K562 (cell line): Measurements from ENCODE around the gene SLC27A4. TPM values are rescaled to one million over a fixed set of nuclear protein-coding genes. Genes with fewer than 3 reads are reported as not detected.

ENCODE experiments used
- ATAC-seq: fragments of 200-7000 bp; cut with Tn5 transposase; 3 replicates; pipeline ENCODE4 v1.9.1; 2020; ENCODE audit warnings: moderate library complexity
- BruUV-seq: library from RNA; stranded (reverse); fragments of 400-500 nt; replicated peaks from 2 replicates; lab custom pipeline; 2021; lab: Mats Ljungman, UMichigan
- CTCF ChIA-PET: fragments of 300-600 bp; formaldehyde crosslinking; extraction: SDS; loops from one replicate; lab custom pipeline; 2021; ENCODE audit warnings: low intra/inter-chr PET ratio; lab: Yijun Ruan, JAX
- POLR2A ChIA-PET: fragments of 300-600, 350-650 bp; sonication (Branson Sonifier 250); formaldehyde crosslinking; extraction: SDS; loops from one replicate; lab custom pipeline; 2021; ENCODE audit warnings: antibody characterized with exemption, inconsistent platforms; lab: Yijun Ruan, JAX
- DNase-seq, 4 experiments: peaks; one replicate each; pipeline versions ENCODE4 v3.0.0 to v3.0.0-alpha.2; 2011 to 2018; ENCODE audit warnings: low spot score in 3 of 4, mixed read lengths in 3 of 4; ENCODE audit errors: extremely low read depth in 1 of 4
- FAIRE-seq: peaks from 2 replicates; lab custom pipeline; 2011; peaks lifted over from hg19 to GRCh38; lab: Jason Lieb, UNC
- H2AFZ ChIP-seq: 2 replicates; pipeline ENCODE4 v1.6.0; 2011; ENCODE audit warnings: low read depth, low read length, control low read depth, inconsistent platforms
- H3K27ac ChIP-seq: fragments of 200-600 bp; 3 replicates; pipeline ENCODE4 v1.8.0; 2011; ENCODE audit warnings: low read depth, mild to moderate bottlenecking, control low read depth, inconsistent platforms, low read length, moderate library complexity, mixed read lengths; ENCODE audit errors: extremely low read depth
- H3K27me3 ChIP-seq, 2 experiments: fragments of 300-600 bp in 1 of 2; 2 replicates in 1 of 2; 3 replicates in 1 of 2; pipeline versions ENCODE4 v1.6.0 to v1.8.0; 2011; ENCODE audit warnings: inconsistent platforms in 2 of 2, low read length in 2 of 2, mild to moderate bottlenecking in 1 of 2, mixed read lengths in 1 of 2, moderate library complexity in 1 of 2; ENCODE audit not compliant: control insufficient read depth in 2 of 2, insufficient read depth in 2 of 2
- H3K36me3 ChIP-seq: fragments of 300-600 bp; 3 replicates; pipeline ENCODE4 v1.8.0; 2011; ENCODE audit warnings: mild to moderate bottlenecking, low read length, inconsistent platforms; ENCODE audit not compliant: control insufficient read depth, insufficient read depth
- H3K4me1 ChIP-seq, 2 experiments: fragments of 200-600 bp in 1 of 2; replicated peaks in 1 of 2; 2 replicates in 1 of 2; 3 replicates in 1 of 2; pipeline versions ENCODE4 v1.5.1 to v1.8.0; 2011; ENCODE audit warnings: inconsistent platforms in 2 of 2, low read length in 2 of 2, mild to moderate bottlenecking in 1 of 2, mixed read lengths in 1 of 2, moderate library complexity in 1 of 2; ENCODE audit not compliant: control insufficient read depth in 2 of 2, insufficient read depth in 2 of 2
- H3K4me2 ChIP-seq: 2 replicates; pipeline ENCODE4 v1.6.1; 2011; ENCODE audit warnings: low read length, control low read depth, inconsistent platforms, mixed read lengths; ENCODE audit not compliant: insufficient read depth
- H3K4me3 ChIP-seq: fragments of 200-600 bp; sonication (generic), shearing (Covaris generic); 2 replicates; pipeline ENCODE4 v1.5.1; 2016; ENCODE audit warnings: control low read depth, inconsistent platforms
- H3K79me2 ChIP-seq: fragments of 200-600 bp; 3 replicates; pipeline ENCODE4 v1.8.0; 2011; ENCODE audit warnings: low read length, inconsistent platforms; ENCODE audit not compliant: control insufficient read depth, insufficient read depth
- H3K9ac ChIP-seq, 2 experiments: 2 replicates each; pipeline versions ENCODE4 v1.6.0 to v1.6.1; 2011; ENCODE audit warnings: low read depth in 2 of 2, low read length in 2 of 2, control low read depth in 1 of 2, inconsistent platforms in 1 of 2, mild to moderate bottlenecking in 1 of 2, mixed read lengths in 1 of 2; ENCODE audit not compliant: insufficient read depth in 1 of 2
- H3K9me1 ChIP-seq: one replicate; pipeline ENCODE4 v1.6.0; 2011; ENCODE audit warnings: inconsistent platforms, mild to moderate bottlenecking, low read length, moderate library complexity; ENCODE audit not compliant: control insufficient read depth, insufficient read depth
- H3K9me3 ChIP-seq: replicated peaks from 2 replicates; pipeline ENCODE4 v1.5.1; 2011; ENCODE audit warnings: low read depth, low read length, inconsistent platforms; ENCODE audit not compliant: control insufficient read depth, insufficient read depth
- H4K20me1 ChIP-seq: replicated peaks from 2 replicates; pipeline ENCODE4 v1.6.1; 2011; ENCODE audit warnings: low read length, inconsistent platforms, mixed read lengths; ENCODE audit not compliant: control insufficient read depth, insufficient read depth
- CTCFL ChIP-seq: IDR thresholded peaks from 2 replicates; pipeline ENCODE4 v1.6.1; 2011; ENCODE audit warnings: borderline replicate concordance, low read depth, mild to moderate bottlenecking, moderate library complexity, low read length; ENCODE audit not compliant: insufficient read depth, poor library complexity, severe bottlenecking
- ETV1 ChIP-seq: fragments of 450-650 bp; conservative IDR thresholded peaks from 2 replicates; pipeline ENCODE4 v1.6.1; 2016; ENCODE audit warnings: missing genetic modification characterization, control low read depth, low read depth, missing compliant biosample characterization
- FOSL1 ChIP-seq: fragments of 200-800 bp; sonication (Bioruptor generic); conservative IDR thresholded peaks from 2 replicates; pipeline ENCODE4 v1.6.1; 2016; ENCODE audit warnings: missing genetic modification characterization, missing compliant biosample characterization
- MLLT1 ChIP-seq, 2 experiments: fragments of 450-650 bp; IDR thresholded peaks; 2 replicates each; pipeline ENCODE4 v1.6.1; 2016
- PCBP1 ChIP-seq: fragments of 200-400 bp; formaldehyde crosslinking; IDR thresholded peaks from 2 replicates; pipeline ENCODE4 v1.6.1; 2018; ENCODE audit warnings: mild to moderate bottlenecking, low read depth, low read length; ENCODE audit not compliant: poor library complexity, severe bottlenecking
- PHB2 ChIP-seq: fragments of 450-650 bp; IDR thresholded peaks from 2 replicates; pipeline ENCODE4 v1.6.1; 2017; ENCODE audit warnings: low read depth
- PTRF ChIP-seq: fragments of 450-650 bp; IDR thresholded peaks from 2 replicates; pipeline ENCODE4 v1.6.1; 2016; ENCODE audit warnings: mild to moderate bottlenecking, missing genetic modification characterization, missing compliant biosample characterization
- SETDB1 ChIP-seq: IDR thresholded peaks from one replicate; pipeline ENCODE4 v1.6.1; 2012; ENCODE audit warnings: low read length, control low read depth, inconsistent platforms
- TAF1 ChIP-seq: IDR thresholded peaks from 2 replicates; pipeline ENCODE4 v1.6.1; 2011; ENCODE audit warnings: mild to moderate bottlenecking, low read length, moderate library complexity; ENCODE audit not compliant: insufficient read depth, control insufficient read depth, severe bottlenecking; ENCODE audit errors: extremely low read depth
- TGIF2 ChIP-seq: sonication (generic); formaldehyde crosslinking; IDR thresholded peaks from 2 replicates; pipeline ENCODE4 v1.8.1; 2022; ENCODE audit warnings: mild to moderate bottlenecking, missing genetic modification reagents, moderate library complexity
- ZNF239 ChIP-seq: fragments of 250-450 bp; sonication (Bioruptor Pico); IDR thresholded peaks from 2 replicates; pipeline ENCODE4 v1.4.0; 2020; ENCODE audit warnings: mild to moderate bottlenecking
- ZNF311 ChIP-seq: fragments of 250-450 bp; sonication (Bioruptor Pico); IDR thresholded peaks from 2 replicates; pipeline ENCODE4 v1.4.0; 2020; ENCODE audit warnings: mild to moderate bottlenecking, moderate library complexity
- ZNF316 ChIP-seq: fragments of 450-650 bp; IDR thresholded peaks from 2 replicates; pipeline ENCODE4 v1.6.1; 2016
- ZNF584 ChIP-seq: fragments of 200-800 bp; sonication (Bioruptor generic); IDR thresholded peaks from 2 replicates; pipeline ENCODE4 v1.6.1; 2016; ENCODE audit warnings: low read depth, mild to moderate bottlenecking, missing genetic modification characterization, missing compliant biosample characterization
- ZNF695 ChIP-seq: fragments of 450-650 bp; formaldehyde crosslinking; IDR thresholded peaks from 2 replicates; pipeline ENCODE4 v1.4.0; 2020; ENCODE audit warnings: mild to moderate bottlenecking, moderate library complexity
- ZNF740 ChIP-seq, 3 experiments: fragments of 200-800 bp in 1 of 3; sonication (Bioruptor generic) in 1 of 3; sonication (generic) in 1 of 3; formaldehyde crosslinking in 1 of 3; IDR thresholded peaks; 2 replicates each; pipeline versions ENCODE4 v1.6.1 to v1.8.0; 2016 to 2022; ENCODE audit warnings: mild to moderate bottlenecking in 2 of 3, missing compliant biosample characterization in 2 of 3, missing genetic modification characterization in 2 of 3, missing genetic modification reagents in 1 of 3
- WGBS: fragments of 100-300 bp; shearing (Covaris generic); methylation state at CpG from one replicate; pipeline ENCODE4 v1.1.6; 2016; ENCODE audit warnings: low coverage, mixed read lengths; ENCODE audit not compliant: insufficient coverage; ENCODE audit errors: missing lambda C conversion rate; 5-methylcytosine and 5-hydroxymethylcytosine counted together
- in situ Hi-C: fragments of 300-500 bp; cut with MboI; formaldehyde crosslinking; loops from 4 replicates; pipeline ENCODE4 v1.15.0; 2018; ENCODE audit warnings: inconsistent platforms, mixed read lengths
- intact Hi-C: fragments of 100-400 bp; cut with micrococcal nuclease; formaldehyde crosslinking; loops from 2 replicates; pipeline ENCODE4 v1.14.2; 2022
- polyA plus RNA-seq, 8 experiments: library from polyadenylated mRNA; depleted of rRNA in 4 of 8; stranded (reverse) in 5 of 8; unstranded in 3 of 8; fragments of >200 nt; fragmentation: Nextera tagmentation in 2 of 8; fragmentation: Illumina TruSeq in 1 of 8; extraction: Ambion mirVana in 2 of 8; extraction: Trizol in 1 of 8; gene quantifications; 2 replicates each; pipeline versions ENCODE4 v1.2.1 to v1.2.3, GENCODE V29; 2011 to 2014; ENCODE audit warnings: inconsistent platforms in 1 of 8, missing spikeins in 1 of 8
- total RNA-seq, 7 experiments: library from RNA; depleted of rRNA in 6 of 7; stranded (reverse); fragments of >200 nt in 6 of 7; fragmentation: Illumina TruSeq in 2 of 7; extraction: Trizol in 2 of 7; gene quantifications; 2 replicates each; pipeline versions ENCODE4 v1.2.1 to v1.2.3, GENCODE V29; 2011 to 2021; ENCODE audit warnings: low replicate concordance in 1 of 7

Gene SLC27A4
- total and polyA plus RNA-seq, 9 of the 15 experiments (the other 6 are each of a cell fraction or from before 2014, with no cell fraction given), result 0.25 to 35.7 (median 14.0) TPM

GRCh38 chr9:128340691-128341434 is 536 bp downstream of the SLC27A4 start:
- Histone ChIP-seq H3K4me2 (peak overlapping the region; percentile 83), H3K9me1 (no peaks in the 10 kb centered on the region), H2AFZ (peak overlapping the region; percentile 64), H4K20me1 (no peaks in the 10 kb centered on the region), H3K4me1 (peaks cover 10 to 19% of the 10 kb centered on the region in 2 experiments; a peak in 4 of 5 replicates), H3K79me2 (peaks cover 17% of the 10 kb centered on the region), H3K27ac (peak overlapping the region; percentile 62), H3K9me3 (no peaks in the 10 kb centered on the region), H3K4me3 (peak overlapping the region; percentile 52), H3K9ac (peak overlapping the region; percentile 62 to 99), H3K36me3 (peaks cover 58% of the 10 kb centered on the region), H3K27me3 (no peaks in the 10 kb centered on the region)
- peak in 2 of 4 experiments; percentile 54 to 63 for DNase-seq
- BruUV-seq, result no TSS peak
- in situ Hi-C loops (loop anchor here (5.0 kb wide), 1 partner anchor 356 kb away; no protein-coding TSS in a partner anchor), intact Hi-C loops (loop anchor here (1.0 to 10.0 kb wide), 6 partner anchors 46 to 1449 kb away; no protein-coding TSS in a partner anchor)
- WGBS, result 1% methylated on average over 47 of the region's 48 CpGs
- ATAC-seq, result peak; percentile 71
- POLR2A ChIA-PET, result interaction anchor here (0.6 to 1.5 kb wide), 18 partner anchors 9 to 1545 kb away, joined by 3 to 12 read pairs (median 3); partner anchors contain the start of genes PKN3 and URM1
- CTCF ChIA-PET, result interaction anchor here (0.6 to 2.2 kb wide), 5 partner anchors 35 to 138 kb away, joined by 3 to 9 read pairs (median 4); partner anchors contain the start of gene DNM1
- FAIRE-seq, result no peak
- TF ChIP-seq SETDB1, result no peak
- TF ChIP-seq TGIF2 (CRISPR knock-in tag), result no peak
- no peak for TF ChIP-seq ZNF695
- TF ChIP-seq MLLT1 (IDR thresholded peaks at IDR 0.05), result no peak
- TF ChIP-seq PHB2, result no peak
- TF ChIP-seq ETV1, result no peak
- TF ChIP-seq PTRF (tag), result no peak
- TF ChIP-seq ZNF311, result no peak
- TF ChIP-seq PCBP1, result peak; percentile 17
- TF ChIP-seq FOSL1 (tag), result no peak
- no peak for TF ChIP-seq ZNF740 (CRISPR knock-in tag; IDR thresholded peaks at IDR 0.05)
- peak in 1 of 2 experiments; percentile 65; a peak in 1 of 4 replicates for TF ChIP-seq ZNF740 (tag; IDR thresholded peaks at IDR 0.05)
- TF ChIP-seq ZNF239 (CRISPR knock-in tag), result no peak
- TF ChIP-seq ZNF316, result no peak
- TF ChIP-seq TAF1, result peak; percentile 11
- no peak for TF ChIP-seq CTCFL
- no peak for TF ChIP-seq ZNF584 (CRISPR knock-in tag)
